ENCODE data around the gene SGCG. TPM values are rescaled to one million over a fixed set of nuclear protein-coding genes. Genes with fewer than 3 reads are reported as not detected.

SGCG gene
- total RNA-seq, 3 donors from 2014 or later: 0.29 to 18.1 TPM; not detected in 1

DNA sequence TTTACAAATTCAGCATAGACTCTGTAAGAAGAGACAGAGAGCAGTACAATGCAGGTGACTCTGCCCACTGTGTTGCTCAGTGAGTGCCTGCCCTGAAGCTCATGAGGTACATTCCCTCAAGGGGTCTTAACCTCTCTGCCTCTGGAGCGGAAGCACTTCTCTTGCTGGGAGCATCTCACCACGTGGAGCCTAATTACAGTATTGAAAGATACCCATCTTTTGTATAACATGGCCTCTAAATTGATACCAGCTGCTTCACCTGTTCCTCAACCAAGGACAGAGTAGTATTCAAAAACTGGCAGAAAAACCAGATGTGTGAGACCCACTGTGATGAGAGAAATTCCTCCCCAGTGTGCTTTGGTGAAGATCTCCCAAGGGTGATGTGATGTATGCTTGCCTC, 175.6 kb downstream of the SGCG start:
- no peaks in the 10 kb centered on the region for H3K9me3 ChIP-seq
- no peaks in the 10 kb centered on the region for H3K4me1 ChIP-seq
- no peak overlapping the region for H3K27ac ChIP-seq
- H3K4me3 ChIP-seq: no peak overlapping the region
- intact Hi-C loops (cut with DNase I; ENCODE audit: low total_unique reads): no loop called here
- H3K27me3 ChIP-seq: no peaks in the 10 kb centered on the region
- no peak for TF ChIP-seq POLR2AphosphoS5 (IDR thresholded peaks at IDR 0.05)
- no peak for TF ChIP-seq POLR2A (IDR thresholded peaks at IDR 0.05)
- no peak for TF ChIP-seq CTCF (IDR thresholded peaks at IDR 0.05)
- no peak for DNase-seq (ENCODE audit: low spot score in 2 of 2)
- peaks cover 6% of the 10 kb centered on the region for H3K36me3 ChIP-seq

GRCh38 chr13:23357349-23357748, 176.6 kb downstream of the SGCG start:
- Histone ChIP-seq H3K9me3 (no peaks in the 10 kb centered on the region), H3K36me3 (peaks cover 6% of the 10 kb centered on the region), H3K27ac (no peak overlapping the region), H3K27me3 (no peaks in the 10 kb centered on the region), H3K4me3 (no peak overlapping the region), H3K4me1 (no peaks in the 10 kb centered on the region)
- DNase-seq (ENCODE audit: low spot score in 2 of 2): no peak
- intact Hi-C loops (cut with DNase I; ENCODE audit: low total_unique reads): no loop called here
- TF ChIP-seq CTCF (IDR thresholded peaks at IDR 0.05): no peak
- TF ChIP-seq POLR2AphosphoS5 (IDR thresholded peaks at IDR 0.05): no peak
- TF ChIP-seq POLR2A (IDR thresholded peaks at IDR 0.05): no peak

DNA sequence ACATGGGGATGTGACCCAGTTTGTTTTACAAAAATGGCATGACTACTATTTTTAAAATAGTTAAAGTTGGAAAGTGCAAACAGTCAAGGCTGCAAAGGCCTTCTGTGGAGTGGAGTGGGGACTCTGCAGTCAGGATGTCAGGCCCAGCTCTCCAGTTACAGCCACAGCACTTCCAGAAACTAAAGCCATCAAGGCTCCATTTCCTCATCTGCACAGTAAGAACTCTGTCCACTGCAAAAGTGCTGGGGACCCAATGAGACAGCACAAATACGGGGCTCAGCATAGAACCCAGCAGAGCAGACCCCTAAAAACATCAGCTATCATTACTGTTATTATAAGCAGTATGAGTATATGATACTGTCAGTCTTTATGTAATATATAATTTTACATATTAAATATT, 179.1 kb downstream of the SGCG start:
- Histone ChIP-seq H3K9me3 (no peaks in the 10 kb centered on the region), H3K36me3 (no peaks in the 10 kb centered on the region), H3K4me1 (no peaks in the 10 kb centered on the region), H3K27ac (no peak overlapping the region), H3K27me3 (no peaks in the 10 kb centered on the region), H3K4me3 (no peak overlapping the region)
- intact Hi-C loops (cut with DNase I; ENCODE audit: low total_unique reads): no loop called here
- DNase-seq (ENCODE audit: low spot score in 2 of 2): no peak
- TF ChIP-seq POLR2A (IDR thresholded peaks at IDR 0.05) (no peak), CTCF (IDR thresholded peaks at IDR 0.05) (no peak), POLR2AphosphoS5 (IDR thresholded peaks at IDR 0.05) (no peak)

GRCh38 chr13:23365652-23366051, 184.9 kb downstream of the SGCG start:
- H3K36me3 ChIP-seq: peaks cover 5% of the 10 kb centered on the region
- TF ChIP-seq POLR2AphosphoS5 (IDR thresholded peaks at IDR 0.05) (no peak), POLR2A (IDR thresholded peaks at IDR 0.05) (no peak), CTCF (IDR thresholded peaks at IDR 0.05) (no peak)
- H3K4me1 ChIP-seq: no peaks in the 10 kb centered on the region
- intact Hi-C loops (cut with DNase I; ENCODE audit: low total_unique reads): no loop called here
- no peak overlapping the region for H3K27ac ChIP-seq
- no peaks in the 10 kb centered on the region for H3K9me3 ChIP-seq
- no peak overlapping the region for H3K4me3 ChIP-seq
- H3K27me3 ChIP-seq: no peaks in the 10 kb centered on the region
- no peak for DNase-seq (ENCODE audit: low spot score in 2 of 2)

DNA sequence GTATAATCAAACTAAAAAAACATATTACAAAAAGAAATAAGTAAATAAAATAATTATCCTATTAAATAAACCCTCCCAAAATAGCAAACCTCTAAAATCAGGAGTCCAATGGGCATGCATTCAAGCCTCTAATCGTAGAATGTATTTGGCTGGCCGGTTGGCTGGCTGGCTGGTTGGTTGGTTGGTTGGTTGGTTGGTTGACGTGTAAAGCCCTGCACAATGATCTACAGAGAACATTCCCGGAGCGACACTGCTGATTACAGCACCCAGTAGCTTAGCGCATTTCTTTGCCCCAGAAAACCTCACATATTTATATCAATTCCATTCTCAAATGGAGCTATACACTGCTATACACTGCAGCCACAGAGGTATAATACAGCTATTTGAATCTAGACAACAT, 187.1 kb downstream of the SGCG start:
- intact Hi-C loops (cut with DNase I; ENCODE audit: low total_unique reads): no loop called here
- DNase-seq (ENCODE audit: low spot score in 2 of 2): no peak
- H3K9me3 ChIP-seq: no peaks in the 10 kb centered on the region
- peaks cover 5% of the 10 kb centered on the region for H3K36me3 ChIP-seq
- no peak overlapping the region for H3K4me3 ChIP-seq
- H3K27me3 ChIP-seq: no peaks in the 10 kb centered on the region
- TF ChIP-seq POLR2AphosphoS5 (IDR thresholded peaks at IDR 0.05) (no peak), POLR2A (IDR thresholded peaks at IDR 0.05) (no peak), CTCF (IDR thresholded peaks at IDR 0.05) (no peak)
- H3K4me1 ChIP-seq: no peaks in the 10 kb centered on the region
- H3K27ac ChIP-seq: no peak overlapping the region

Measured in breast epithelium (tissue), 4 donors.